NCI-H1105 treated with DMSO at 0.1 percent for 48 hours (cell line): ENCODE results near the gene LIG4.

Experiments
- DNase-seq: peaks from one replicate; lab custom pipeline; 2025; lab: John Stamatoyannopoulos, UW

LIG4 gene

DNA sequence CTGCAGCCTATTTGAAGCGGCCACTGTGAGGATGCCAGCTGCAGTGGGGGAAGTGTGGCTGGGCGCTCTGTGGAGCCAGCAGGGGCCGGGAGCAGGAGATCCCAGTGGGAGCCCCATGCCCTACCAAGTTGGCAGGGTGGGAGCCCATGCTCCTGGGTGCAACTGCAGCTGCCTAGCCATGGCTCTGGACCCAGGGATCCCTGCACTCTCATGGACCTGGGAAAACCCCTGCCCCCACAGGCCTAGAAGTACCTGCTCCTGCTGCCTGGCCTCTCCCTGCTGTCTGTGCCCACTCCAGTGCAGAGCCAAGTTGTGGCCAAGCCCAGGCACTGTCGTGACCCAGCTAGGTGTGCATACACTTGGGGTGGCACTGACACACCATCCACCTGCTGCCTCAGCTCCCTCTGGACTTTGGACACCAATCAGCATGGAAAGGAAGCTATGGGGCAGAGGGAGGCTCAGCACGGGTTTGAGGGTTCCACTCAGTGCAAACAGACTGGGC, 20.9 kb downstream of the LIG4 start:
- DNase-seq = no peak

DNA sequence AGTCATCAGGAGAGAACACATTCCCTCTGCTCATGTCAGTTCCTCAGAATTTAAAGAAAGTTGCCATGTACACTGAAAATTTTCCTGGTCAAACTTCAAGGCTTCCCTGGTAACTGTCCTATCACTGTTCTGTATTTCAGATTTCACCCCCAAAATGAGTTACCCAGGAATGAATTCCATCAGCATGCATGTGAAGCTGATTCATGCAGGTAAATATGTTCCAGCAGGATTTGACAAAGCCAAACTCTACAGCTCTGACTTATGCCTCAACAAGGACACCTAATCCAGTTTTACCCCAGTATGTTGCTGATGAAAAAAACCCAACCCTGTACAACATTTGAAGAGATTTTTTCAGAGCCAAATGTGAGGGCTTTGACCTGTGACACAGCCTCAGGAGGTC, 21.5 kb downstream of the LIG4 start:
- no peak for DNase-seq

- DNase-seq = no peak
Measured at GRCh38 chr13:108190897-108191296, 24.4 kb downstream of the LIG4 start.

DNA sequence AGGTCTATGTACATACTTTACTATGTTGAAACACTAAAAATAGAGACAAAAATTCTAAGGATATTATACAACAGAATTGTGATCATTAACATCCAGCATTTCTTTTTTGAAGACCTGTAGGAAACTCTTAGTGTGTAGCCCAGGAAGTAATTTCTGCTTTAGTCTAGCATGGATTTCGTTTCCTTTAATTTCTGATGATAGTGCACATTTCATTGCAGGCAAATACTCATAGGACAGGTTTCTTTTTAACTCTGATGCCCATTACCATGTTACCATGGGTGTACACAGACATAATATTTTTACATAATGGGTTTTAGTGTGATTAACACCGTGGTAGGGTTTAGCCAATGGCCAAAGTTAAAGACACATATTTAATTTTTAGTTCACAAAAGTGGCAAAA, 27.1 kb downstream of the LIG4 start:
- DNase-seq = no peak

DNA sequence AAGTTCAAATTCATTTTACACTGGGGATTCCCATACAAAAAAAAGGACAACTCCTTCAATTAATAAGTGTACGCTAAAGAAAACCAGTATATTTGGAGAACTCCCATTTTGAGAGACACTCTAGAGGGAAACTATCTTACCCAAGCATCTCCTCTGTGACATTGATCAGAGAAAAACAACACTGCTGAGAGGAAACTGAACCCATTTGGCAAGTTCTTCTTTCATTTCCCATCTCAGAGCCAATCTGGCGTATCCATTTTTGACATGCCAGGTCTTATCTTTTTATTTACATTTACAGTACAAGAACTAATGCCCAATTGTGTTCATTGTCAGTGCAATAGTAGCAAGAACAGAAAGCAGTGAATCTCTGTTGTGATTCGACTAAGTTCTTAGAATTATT, 30.1 kb downstream of the LIG4 start:
- DNase-seq = no peak

- DNase-seq = no peak
Measured at GRCh38 chr13:108182652-108183051, 32.7 kb downstream of the LIG4 start.

GRCh38 chr13:108178078-108178477, 37.3 kb downstream of the LIG4 start:
- DNase-seq = no peak

GRCh38 chr13:108176685-108177274, 38.6 kb downstream of the LIG4 start:
- DNase-seq = no peak

DNA sequence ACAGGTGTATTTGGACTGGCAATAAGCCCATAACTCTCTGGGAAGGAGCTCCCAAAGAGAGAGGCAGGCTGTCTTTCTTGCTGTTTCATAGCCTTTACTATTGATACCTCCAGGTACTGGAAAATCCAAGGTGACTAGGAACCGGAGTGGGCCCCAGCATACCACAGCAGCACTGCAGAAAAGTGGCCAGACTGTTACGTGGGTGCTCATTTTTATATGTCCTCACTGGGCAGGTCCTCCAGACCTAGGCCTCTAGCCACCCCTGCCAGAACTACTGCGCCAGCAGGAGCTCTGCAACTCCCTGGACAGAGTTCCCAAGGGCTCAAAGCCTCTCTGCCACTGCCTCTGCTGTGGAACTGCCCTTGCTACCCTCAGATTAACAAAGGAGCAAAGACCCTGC, 46.4 kb downstream of the LIG4 start:
- DNase-seq = no peak

DNA sequence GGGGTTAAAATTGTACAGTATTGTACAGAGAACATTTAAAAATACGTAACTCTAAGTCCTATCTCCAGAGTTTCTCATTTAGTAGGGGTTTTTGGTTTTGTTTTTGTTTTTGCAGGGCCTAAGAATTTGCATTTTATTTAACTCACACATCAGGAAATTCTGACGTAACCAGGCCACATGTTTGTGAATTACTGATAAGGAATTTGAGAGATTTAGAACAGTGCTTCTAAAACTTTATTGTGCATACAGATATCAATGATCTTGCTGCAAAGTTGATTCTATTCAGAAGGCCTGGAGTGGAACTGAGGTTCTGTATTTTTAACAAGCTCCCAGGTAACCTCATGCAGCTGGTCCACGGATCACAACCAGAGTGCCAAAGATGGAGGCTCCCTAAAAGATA, 49.3 kb downstream of the LIG4 start:
- no peak for DNase-seq

DNA sequence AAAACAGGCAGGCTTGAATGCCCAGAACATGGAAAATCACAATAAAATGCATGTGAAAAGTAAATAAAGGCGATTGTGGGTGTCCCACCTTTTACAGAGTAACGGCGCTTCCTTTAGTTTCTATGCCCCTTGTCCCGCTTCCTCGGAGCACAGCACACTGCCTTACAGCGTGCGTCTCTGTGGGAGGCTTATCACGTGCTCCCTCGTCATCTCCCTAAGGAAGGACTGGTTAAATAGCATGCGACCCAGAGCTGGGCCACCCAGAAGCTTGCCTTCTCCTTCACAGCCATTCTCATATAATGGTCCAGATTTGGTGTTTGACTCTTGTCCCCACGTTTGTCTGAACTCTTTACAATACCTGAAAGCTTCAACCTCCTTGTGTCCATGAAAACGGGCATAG, 56.6 kb downstream of the LIG4 start:
- DNase-seq = no peak
